ENCODE data around the gene YIF1B.

Gene YIF1B

DNA sequence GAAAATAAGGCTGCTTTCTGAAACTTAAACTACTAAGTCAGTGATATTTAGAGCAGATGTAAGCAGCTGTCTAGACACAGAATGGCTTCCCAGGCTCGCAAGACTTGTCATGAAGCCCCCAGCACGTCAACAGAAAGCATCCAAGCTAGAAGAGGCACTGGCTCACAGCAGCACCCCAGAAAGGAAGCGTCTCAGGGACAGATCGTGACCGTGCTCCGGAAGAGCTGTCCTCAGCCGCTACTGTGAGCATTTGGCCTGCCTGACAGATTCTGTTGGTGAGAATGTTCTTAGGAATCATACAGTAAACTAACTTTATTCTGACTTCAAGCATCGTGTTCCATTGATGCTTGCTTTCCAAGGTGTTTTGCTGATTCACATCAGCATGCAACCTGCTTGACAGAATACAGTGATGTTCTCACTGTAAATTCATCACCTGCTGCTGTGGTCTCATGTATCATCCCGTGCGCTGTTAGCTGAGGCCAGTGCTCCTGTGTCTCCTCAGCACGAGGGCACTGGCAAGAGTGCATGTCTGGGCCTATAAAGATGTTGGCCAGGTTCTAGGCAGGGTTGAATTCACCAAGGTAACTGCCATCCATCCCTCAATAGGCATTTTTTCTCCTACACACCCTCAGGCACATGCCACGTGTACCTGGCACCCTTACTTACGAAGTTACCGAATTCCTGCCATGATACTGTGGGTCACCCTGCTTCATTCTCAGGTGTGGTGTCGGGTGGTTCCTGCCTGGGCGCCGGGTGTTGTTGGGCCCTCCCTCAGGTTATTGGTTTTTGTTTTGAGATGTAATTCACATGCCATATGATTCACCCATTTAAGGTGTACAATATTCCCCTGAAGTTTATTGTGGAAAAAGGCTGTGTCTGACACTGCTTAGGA, 35.5 kb downstream of the YIF1B start:
- Histone ChIP-seq H4K20me1 (ENCODE audit: insufficient read depth, low read length) (no peaks in the 10 kb centered on the region), H2AFZ (ENCODE audit: low read length) (no peak overlapping the region), H3K4me1 (ENCODE audit: low read length) (no peaks in the 10 kb centered on the region), H3K9me3 (replicated peaks; ENCODE audit: insufficient read depth, low read length) (no peaks in the 10 kb centered on the region), H3K36me3 (replicated peaks; ENCODE audit: insufficient read depth, low read length) (no peaks in the 10 kb centered on the region), H3K27me3 (replicated peaks; ENCODE audit: insufficient read depth, low read length) (no peaks in the 10 kb centered on the region), H3K9ac (ENCODE audit: low read length) (no peak overlapping the region), H3K4me3 (ENCODE audit: low read length) (no peak overlapping the region), H3K9me2 (replicated peaks; ENCODE audit: insufficient read depth, low read length) (no peaks in the 10 kb centered on the region), H3K4me2 (ENCODE audit: low read depth, low read length) (no peak overlapping the region), H3F3A (ENCODE audit: insufficient read depth, low read length) (no peaks in the 10 kb centered on the region), H3K79me2 (ENCODE audit: low read length) (no peaks in the 10 kb centered on the region), H3K27ac (ENCODE audit: low read length) (no peak overlapping the region)
- DNase-seq: no peak
- no peak for TF ChIP-seq CTCF (IDR thresholded peaks at IDR 0.05; ENCODE audit: low read length)

GRCh38 chr19:38278751-38279150, 37.0 kb downstream of the YIF1B start:
- H3K36me3 ChIP-seq (replicated peaks; ENCODE audit: insufficient read depth, low read length): no peaks in the 10 kb centered on the region
- no peaks in the 10 kb centered on the region for H3K79me2 ChIP-seq (ENCODE audit: low read length)
- H3F3A ChIP-seq (ENCODE audit: insufficient read depth, low read length): no peaks in the 10 kb centered on the region
- no peak overlapping the region for H3K27ac ChIP-seq (ENCODE audit: low read length)
- no peaks in the 10 kb centered on the region for H4K20me1 ChIP-seq (ENCODE audit: insufficient read depth, low read length)
- H3K9me3 ChIP-seq (replicated peaks; ENCODE audit: insufficient read depth, low read length): no peaks in the 10 kb centered on the region
- no peak overlapping the region for H3K4me3 ChIP-seq (ENCODE audit: low read length)
- H2AFZ ChIP-seq (ENCODE audit: low read length): no peak overlapping the region
- DNase-seq: no peak
- no peak overlapping the region for H3K9ac ChIP-seq (ENCODE audit: low read length)
- no peaks in the 10 kb centered on the region for H3K27me3 ChIP-seq (replicated peaks; ENCODE audit: insufficient read depth, low read length)
- H3K4me1 ChIP-seq (ENCODE audit: low read length): no peaks in the 10 kb centered on the region
- H3K9me2 ChIP-seq (replicated peaks; ENCODE audit: insufficient read depth, low read length): no peaks in the 10 kb centered on the region
- no peak overlapping the region for H3K4me2 ChIP-seq (ENCODE audit: low read depth, low read length)
- TF ChIP-seq EZH2 (optimal IDR thresholded peaks at IDR 0.05; ENCODE audit: low read depth, low read length): no peak
- no peak for TF ChIP-seq EZH2phosphoT487 (IDR thresholded peaks at IDR 0.05; ENCODE audit: low read length)

DNA sequence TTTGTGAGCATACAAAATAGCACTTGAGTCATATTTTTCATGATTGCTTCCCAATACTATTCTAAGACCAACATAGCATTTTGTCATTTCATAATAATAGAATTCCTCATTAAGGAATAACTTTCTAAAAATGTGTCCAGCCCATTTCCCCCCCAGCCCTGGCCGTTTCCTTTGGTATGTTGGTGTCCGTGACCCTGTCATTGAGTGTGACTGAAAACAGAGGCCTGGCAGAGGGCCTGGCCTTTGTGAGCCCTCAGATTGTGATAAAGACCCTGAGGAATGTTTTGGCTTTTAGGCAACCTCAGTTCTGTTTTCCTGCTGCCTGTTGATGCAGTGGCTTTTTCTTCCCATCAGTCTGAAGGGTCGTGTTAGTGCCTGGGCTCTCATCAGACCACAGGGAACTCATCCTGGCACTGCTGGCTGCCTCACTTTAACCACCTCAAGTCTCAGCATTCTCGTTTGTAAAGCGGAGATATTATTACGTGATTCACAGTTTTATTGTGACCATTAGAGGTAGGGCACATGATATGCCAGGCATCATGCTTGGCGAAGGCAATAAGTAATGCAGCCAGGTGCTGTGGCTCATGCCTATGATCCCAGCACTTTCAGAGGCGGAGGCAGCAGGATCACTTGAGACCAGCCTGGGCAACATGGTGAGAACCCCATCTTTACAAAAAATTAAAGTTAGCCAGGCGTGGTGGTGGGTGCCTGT, 37.6 kb downstream of the YIF1B start:
- no peaks in the 10 kb centered on the region for H3F3A ChIP-seq (ENCODE audit: insufficient read depth, low read length)
- no peaks in the 10 kb centered on the region for H3K9me3 ChIP-seq (replicated peaks; ENCODE audit: insufficient read depth, low read length)
- H2AFZ ChIP-seq (ENCODE audit: low read length): no peak overlapping the region
- H3K79me2 ChIP-seq (ENCODE audit: low read length): no peaks in the 10 kb centered on the region
- no peak overlapping the region for H3K4me3 ChIP-seq (ENCODE audit: low read length)
- H4K20me1 ChIP-seq (ENCODE audit: insufficient read depth, low read length): no peaks in the 10 kb centered on the region
- H3K4me2 ChIP-seq (ENCODE audit: low read depth, low read length): no peak overlapping the region
- H3K36me3 ChIP-seq (replicated peaks; ENCODE audit: insufficient read depth, low read length): no peaks in the 10 kb centered on the region
- H3K27ac ChIP-seq (ENCODE audit: low read length): no peak overlapping the region
- H3K27me3 ChIP-seq (replicated peaks; ENCODE audit: insufficient read depth, low read length): no peaks in the 10 kb centered on the region
- no peaks in the 10 kb centered on the region for H3K4me1 ChIP-seq (ENCODE audit: low read length)
- DNase-seq: no peak
- no peak overlapping the region for H3K9ac ChIP-seq (ENCODE audit: low read length)
- no peaks in the 10 kb centered on the region for H3K9me2 ChIP-seq (replicated peaks; ENCODE audit: insufficient read depth, low read length)
- no peak for TF ChIP-seq EZH2 (optimal IDR thresholded peaks at IDR 0.05; ENCODE audit: low read depth, low read length)
- TF ChIP-seq CTCF (IDR thresholded peaks at IDR 0.05; ENCODE audit: low read length): no peak
- no peak for TF ChIP-seq EZH2phosphoT487 (IDR thresholded peaks at IDR 0.05; ENCODE audit: low read length)

Measured in MM.1S (cell line).